IPS DF 4.7 (cell line): ENCODE measurements around the gene TUT4.

ENCODE experiments used
- DNase-seq: peaks from one replicate; pipeline ENCODE4 v3.0.0-alpha.2; 2013; ENCODE audit warnings: low spot score; ENCODE audit errors: extremely low read depth

The TUT4 gene

GRCh38 chr1:52571783-52572182, 18.9 kb upstream of the TUT4 start:
- no peak for DNase-seq

GRCh38 chr1:52569449-52570210, 16.7 kb upstream of the TUT4 start:
- DNase-seq, result no peak

GRCh38 chr1:52567943-52568342, 15.1 kb upstream of the TUT4 start:
- no peak for DNase-seq

DNA sequence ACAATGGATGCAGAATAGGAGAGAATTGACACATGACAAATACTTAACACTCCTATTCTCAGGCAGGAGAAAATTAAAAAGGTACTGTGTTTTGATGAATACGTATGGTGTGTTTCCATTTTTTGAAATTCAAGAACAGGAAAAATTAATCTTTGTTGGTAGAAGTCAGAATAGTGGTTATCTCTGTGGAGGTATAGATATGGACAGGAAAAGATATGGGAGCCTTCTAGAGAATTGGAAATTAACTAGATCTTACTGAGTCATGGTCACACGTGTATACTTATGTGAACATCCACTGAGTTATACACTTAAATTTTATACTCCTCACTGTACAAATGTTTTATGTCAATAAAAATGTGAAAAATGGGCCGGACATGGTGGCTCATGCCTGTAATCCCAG, 9.9 kb upstream of the TUT4 start:
- DNase-seq, result no peak

DNA sequence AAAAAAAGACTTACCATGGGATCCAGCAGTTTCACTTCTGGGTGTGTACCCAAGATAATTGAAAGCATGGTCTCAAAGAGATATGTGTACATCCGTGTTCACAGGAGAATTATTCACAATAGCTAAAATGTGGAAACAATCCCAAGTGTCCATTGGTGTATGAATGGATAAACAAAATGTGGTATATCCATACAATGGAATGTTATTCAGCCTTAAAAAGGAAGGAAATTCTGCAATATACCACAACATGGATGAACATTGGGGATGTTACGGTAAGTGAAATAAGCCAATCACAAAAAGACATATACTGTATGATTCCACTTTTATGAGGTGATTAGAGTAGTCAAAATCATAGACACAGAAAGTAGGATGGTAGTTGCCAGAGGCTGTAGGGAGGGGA, 7.0 kb upstream of the TUT4 start:
- DNase-seq, result no peak

- no peak for DNase-seq
Measured at GRCh38 chr1:52558941-52559340, 6.0 kb upstream of the TUT4 start.

GRCh38 chr1:52556641-52557360, 3.9 kb upstream of the TUT4 start:
- no peak for DNase-seq

GRCh38 chr1:52554756-52555155, 1.9 kb upstream of the TUT4 start:
- no peak for DNase-seq

- DNase-seq, result no peak
Measured at GRCh38 chr1:52554267-52554640, 1.4 kb upstream of the TUT4 start.

DNA sequence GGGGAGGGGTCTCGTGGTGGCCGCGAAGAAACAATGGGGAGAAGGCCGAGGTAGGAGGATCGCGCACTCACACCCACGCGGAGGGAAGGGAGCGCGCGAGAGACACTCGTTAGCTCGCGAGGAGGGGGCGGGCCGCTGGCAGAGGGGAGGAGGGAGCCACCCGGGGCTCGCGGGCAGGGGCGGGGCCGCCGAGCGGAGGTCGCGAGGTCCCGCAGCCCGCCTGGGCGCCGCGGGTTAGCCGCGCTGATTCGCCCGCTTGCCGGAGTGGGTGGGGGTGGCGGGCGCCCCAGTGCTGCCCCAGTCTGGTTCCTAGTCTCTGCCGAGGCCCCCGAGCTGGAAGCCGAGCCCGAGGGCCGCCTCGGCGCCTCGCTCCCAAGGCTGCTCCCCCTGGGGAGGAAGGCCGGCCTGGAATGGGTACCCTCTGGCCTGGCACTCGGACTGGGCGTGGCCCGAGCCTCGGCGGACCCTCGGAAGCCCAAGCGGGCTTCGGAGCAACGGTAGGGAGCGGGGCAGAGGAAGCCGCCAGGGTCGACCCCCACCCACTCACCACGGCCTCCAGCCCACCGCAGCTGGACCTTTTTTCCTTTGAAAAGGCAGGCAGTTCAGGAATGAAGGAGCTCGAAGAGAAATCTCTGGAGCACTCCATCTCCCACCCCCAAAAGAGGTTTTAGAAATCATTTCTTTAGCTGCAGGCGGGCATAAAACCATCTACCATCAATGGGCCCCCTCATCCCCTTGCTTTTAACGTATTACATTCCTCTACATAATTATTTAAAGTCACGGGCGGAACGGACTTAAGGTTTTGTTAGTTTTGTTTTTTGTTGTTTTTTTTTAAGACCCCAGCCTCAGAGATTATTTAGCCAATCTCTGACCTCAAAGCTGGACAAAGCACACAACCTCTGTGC, 722 bp upstream of the TUT4 start:
- no peak for DNase-seq

GRCh38 chr1:52552236-52552504, 722 bp downstream of the TUT4 start:
- DNase-seq, result no peak

DNA sequence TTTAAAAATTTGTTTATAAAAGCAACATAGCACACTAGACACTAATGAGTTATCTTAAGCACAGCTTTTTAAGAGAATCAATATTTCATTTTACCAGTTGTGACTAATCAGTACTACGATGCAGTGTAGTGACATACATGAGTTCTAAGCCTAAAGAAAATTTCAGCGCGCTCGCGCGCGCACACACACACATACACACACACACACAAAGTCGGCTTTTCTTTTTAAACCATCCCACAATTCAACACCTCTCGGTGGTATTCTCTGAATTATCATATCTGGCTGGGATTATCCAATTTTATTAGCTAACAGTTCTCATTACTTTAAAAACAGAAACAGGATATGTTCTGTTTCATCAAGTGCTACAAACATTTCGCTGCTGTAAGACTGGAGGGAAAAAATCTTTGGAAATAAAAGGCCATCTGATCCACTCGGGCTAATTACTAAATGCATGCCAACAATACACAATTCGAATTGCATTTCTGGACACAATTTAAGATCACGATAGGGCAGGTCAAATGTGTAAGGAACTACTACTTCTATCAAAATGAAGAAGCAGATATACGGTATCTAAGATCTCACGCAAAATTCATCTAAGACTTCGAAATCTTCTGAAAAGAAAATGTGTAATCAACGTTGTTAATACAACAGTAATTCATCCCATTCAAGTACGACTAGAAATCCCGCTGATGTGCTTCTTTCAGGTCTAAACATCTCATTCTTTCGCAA, 1.2 kb downstream of the TUT4 start:
- DNase-seq, result no peak

DNA sequence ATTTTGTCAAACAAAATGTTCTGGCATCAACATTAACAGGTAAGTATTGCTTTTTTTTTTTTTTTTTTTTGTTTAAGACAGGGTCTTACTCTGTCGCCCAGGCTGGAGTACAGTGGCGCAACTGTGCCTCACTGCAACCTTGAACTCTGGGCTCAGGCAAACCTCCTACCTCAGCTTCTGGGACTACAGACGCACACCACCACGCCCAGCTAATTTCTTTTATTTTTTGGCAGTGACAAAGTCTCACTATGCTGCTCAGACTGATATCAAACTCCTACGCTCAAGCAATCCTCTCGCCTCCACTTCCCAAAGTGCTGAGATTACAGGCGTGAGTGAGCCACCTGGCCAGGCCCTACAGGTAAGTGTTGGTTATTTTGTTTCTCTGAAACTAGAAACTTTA, 2.4 kb downstream of the TUT4 start:
- no peak for DNase-seq

GRCh38 chr1:52549267-52549666, 3.6 kb downstream of the TUT4 start:
- DNase-seq, result no peak

- DNase-seq, result no peak
Measured at GRCh38 chr1:52546852-52547251, 6.0 kb downstream of the TUT4 start.

GRCh38 chr1:52544665-52545525, 8.0 kb downstream of the TUT4 start:
- no peak for DNase-seq

- no peak for DNase-seq
Measured at GRCh38 chr1:52542085-52542688, 10.7 kb downstream of the TUT4 start.

DNA sequence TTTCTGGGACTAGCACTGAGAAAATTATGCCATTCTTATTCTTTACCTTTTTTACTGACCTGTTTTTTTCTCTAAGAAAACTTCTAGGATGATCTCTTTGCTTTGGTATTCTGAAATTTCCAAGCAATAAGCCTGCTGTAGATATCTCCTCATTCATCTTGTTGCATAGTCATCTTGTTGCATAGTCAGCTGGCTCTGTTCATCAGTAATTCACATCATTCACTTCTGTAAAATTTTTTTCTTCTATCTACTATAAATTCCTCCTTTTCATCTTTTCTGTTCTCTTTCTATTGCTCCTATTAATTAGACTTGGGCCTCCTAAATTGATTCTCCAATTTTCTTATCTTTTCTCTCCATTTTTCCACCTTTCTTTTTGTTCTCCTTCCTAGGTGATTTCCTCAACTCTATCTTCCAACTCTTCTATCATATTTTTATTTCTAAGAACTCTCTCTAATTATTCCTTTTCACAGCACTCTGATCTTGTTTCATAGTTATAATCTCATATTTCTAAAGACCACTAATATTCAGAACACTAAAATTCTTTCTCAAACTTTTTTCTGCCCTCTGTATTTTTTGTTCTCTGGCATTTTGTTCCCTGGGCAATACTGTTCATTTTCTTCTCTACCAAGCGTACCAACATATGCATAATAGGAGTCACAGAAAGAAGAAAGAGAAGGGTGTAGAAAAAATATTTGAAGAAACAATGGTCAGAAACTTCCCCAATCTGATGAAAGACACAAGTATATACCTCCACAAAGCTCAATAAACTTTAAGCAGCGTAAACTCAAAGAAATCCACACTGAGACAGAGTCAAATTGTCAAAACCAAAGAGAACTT, 17.7 kb downstream of the TUT4 start:
- no peak for DNase-seq

- DNase-seq, result no peak
Measured at GRCh38 chr1:52533713-52534112, 19.2 kb downstream of the TUT4 start.
